HepG2 (cell line): ENCODE results near the gene ZNF506. TPM values are rescaled to one million over a fixed set of nuclear protein-coding genes. Genes with fewer than 3 reads are reported as not detected.

Experiments used
- NFYC ChIP-seq: IDR thresholded peaks from 2 replicates; pipeline ENCODE4 v1.6.1; 2016; ENCODE audit warnings: missing genetic modification reagents, missing compliant biosample characterization
- RXRA ChIP-seq: sonication (generic); formaldehyde crosslinking; IDR thresholded peaks from 2 replicates; pipeline ENCODE4 v1.5.1; 2020; ENCODE audit warnings: missing genetic modification reagents
- SMARCE1 ChIP-seq: fragments of 450-650 bp; IDR thresholded peaks from 2 replicates; pipeline ENCODE4 v1.6.1; 2017; ENCODE audit warnings: borderline replicate concordance
- ZBTB40 ChIP-seq, 2 experiments: fragments of 450-650 bp in 1 of 2; sonication (generic) in 1 of 2; formaldehyde crosslinking in 1 of 2; IDR thresholded peaks; 2 replicates each; pipeline versions ENCODE4 v1.6.1 to v1.8.0; 2016 to 2022; ENCODE audit warnings: antibody characterized with exemption in 1 of 2, mild to moderate bottlenecking in 1 of 2, missing genetic modification reagents in 1 of 2
- polyA plus RNA-seq, 8 experiments: library from polyadenylated mRNA; depleted of rRNA in 3 of 8; stranded (reverse) in 7 of 8; unstranded in 1 of 8; fragments of >200 nt; fragmentation: Illumina TruSeq in 4 of 8; extraction: Trizol in 4 of 8; gene quantifications; 2 replicates each; pipeline versions ENCODE4 v1.2.1 to v1.2.3, GENCODE V29; 2011 to 2016; ENCODE audit warnings: low read depth in 4 of 8, missing spikeins in 1 of 8, mixed read lengths in 1 of 8; ENCODE audit not compliant: insufficient read depth in 1 of 8
- total RNA-seq, 5 experiments: library from RNA; depleted of rRNA; stranded (reverse); fragments of >200 nt; fragmentation: Illumina TruSeq; extraction: Trizol; gene quantifications; 2 replicates each; pipeline ENCODE4 v1.2.3, GENCODE V29; 2016; ENCODE audit warnings: low read depth in 1 of 5
- TF ChIP-seq, protein P1 (sequence below): sonication (generic); formaldehyde crosslinking; IDR thresholded peaks from 2 replicates; pipeline ENCODE4 v1.5.1; 2020; ENCODE audit warnings: missing genetic modification reagents, mild to moderate bottlenecking, borderline replicate concordance

Gene ZNF506
- total and polyA plus RNA-seq, 2 of the 13 experiments (the other 11 are each of a cell fraction or from before 2014, with no cell fraction given): not detected

- TF ChIP-seq ZBTB40 (IDR thresholded peaks at IDR 0.05) (no peak), ZBTB40 (CRISPR knock-in tag; IDR thresholded peaks at IDR 0.05) (no peak), SMARCE1 (no peak), RXRA (CRISPR knock-in tag) (no peak), NFYC (CRISPR knock-in tag) (no peak)
- TF ChIP-seq, protein P1, sequence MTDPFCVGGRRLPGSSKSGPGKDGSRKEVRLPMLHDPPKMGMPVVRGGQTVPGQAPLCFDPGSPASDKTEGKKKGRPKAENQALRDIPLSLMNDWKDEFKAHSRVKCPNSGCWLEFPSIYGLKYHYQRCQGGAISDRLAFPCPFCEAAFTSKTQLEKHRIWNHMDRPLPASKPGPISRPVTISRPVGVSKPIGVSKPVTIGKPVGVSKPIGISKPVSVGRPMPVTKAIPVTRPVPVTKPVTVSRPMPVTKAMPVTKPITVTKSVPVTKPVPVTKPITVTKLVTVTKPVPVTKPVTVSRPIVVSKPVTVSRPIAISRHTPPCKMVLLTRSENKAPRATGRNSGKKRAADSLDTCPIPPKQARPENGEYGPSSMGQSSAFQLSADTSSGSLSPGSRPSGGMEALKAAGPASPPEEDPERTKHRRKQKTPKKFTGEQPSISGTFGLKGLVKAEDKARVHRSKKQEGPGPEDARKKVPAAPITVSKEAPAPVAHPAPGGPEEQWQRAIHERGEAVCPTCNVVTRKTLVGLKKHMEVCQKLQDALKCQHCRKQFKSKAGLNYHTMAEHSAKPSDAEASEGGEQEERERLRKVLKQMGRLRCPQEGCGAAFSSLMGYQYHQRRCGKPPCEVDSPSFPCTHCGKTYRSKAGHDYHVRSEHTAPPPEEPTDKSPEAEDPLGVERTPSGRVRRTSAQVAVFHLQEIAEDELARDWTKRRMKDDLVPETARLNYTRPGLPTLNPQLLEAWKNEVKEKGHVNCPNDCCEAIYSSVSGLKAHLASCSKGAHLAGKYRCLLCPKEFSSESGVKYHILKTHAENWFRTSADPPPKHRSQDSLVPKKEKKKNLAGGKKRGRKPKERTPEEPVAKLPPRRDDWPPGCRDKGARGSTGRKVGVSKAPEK (CRISPR knock-in tag): no peak
- TF ChIP-seq, all 625 proteins: peak for 0
Observed at GRCh38 chr19:19749908-19750841, 71.4 kb downstream of the ZNF506 start (continued).
